NCI-H1105 treated with DMSO at 0.1 percent for 48 hours (cell line): Measurements from ENCODE around the gene TTC9.
A peak's percentile ranks its signal among the peaks of the same experiment; 100 is the strongest.
"Not testable (repeated sequence)": the region's sequence is repeated elsewhere in the genome, so short reads cannot be mapped to it uniquely, and the experiment has no call there.

Experiments used
- DNase-seq: peaks from one replicate; lab custom pipeline; 2025; lab: John Stamatoyannopoulos, UW

Gene TTC9

GRCh38 chr14:70680748-70681147 is 39.0 kb downstream of the TTC9 start:
- no peak for DNase-seq

GRCh38 chr14:70683983-70684382 is 42.3 kb downstream of the TTC9 start:
- no peak for DNase-seq

DNA sequence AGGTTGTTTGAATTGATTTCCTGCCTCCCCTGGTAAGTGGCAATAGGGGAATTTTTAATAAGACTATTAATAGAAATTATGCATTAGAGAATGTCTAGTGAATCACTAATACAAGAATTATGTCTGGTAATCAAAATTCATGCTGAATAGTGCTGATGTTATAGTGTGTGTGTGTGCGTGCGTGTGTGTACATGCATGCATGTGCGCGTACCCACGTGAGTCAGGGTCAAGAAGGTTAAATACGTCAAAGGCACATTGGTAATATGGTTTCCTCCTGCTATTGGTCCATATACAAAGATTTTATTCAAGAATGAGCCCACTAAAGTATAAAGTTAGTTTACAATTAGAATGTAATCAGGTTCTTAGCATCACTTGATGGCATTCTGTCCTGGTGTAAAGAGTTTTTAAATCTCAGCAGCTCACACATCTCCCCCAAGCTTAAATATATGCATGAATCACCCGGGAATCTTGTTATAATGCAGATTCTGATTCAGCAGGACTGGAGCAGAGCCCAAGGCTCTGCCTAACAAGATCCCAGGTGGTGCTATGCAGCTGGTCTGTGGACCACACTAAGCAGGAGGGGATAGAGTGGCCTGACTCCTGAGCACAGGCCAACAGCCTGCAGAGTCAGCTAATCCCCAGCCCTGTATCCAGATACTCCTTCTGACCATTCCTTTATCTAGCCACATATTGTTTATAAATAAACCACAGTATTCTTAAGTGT is 43.9 kb downstream of the TTC9 start:
- DNase-seq = no peak

- no peak for DNase-seq
Observed at GRCh38 chr14:70692210-70692609, 50.5 kb downstream of the TTC9 start.

GRCh38 chr14:70696026-70696425 is 54.3 kb downstream of the TTC9 start:
- peak; percentile 64 for DNase-seq

GRCh38 chr14:70697701-70698100 is 56.0 kb downstream of the TTC9 start:
- no peak for DNase-seq

DNA sequence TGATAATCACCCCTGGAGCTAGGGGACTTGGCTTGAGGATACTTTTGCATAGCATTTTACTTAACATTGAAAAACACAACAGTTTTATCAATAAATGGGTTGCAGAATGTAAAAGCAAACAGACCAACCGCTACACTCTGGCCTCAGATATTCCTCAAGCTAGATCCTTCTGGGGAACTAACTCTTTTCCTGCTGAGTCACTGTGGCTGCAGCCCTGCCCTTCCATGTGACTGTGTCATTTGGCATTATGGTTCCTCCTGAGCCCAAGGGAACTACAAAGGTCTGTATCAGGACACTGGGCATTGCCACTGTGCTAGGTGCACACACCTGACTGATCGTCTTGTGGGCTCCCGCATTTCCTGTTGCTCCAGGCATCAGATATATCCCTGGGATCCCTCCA is 56.6 kb downstream of the TTC9 start:
- DNase-seq = no peak

- DNase-seq = no peak
Observed at GRCh38 chr14:70699646-70700045, 57.9 kb downstream of the TTC9 start.

GRCh38 chr14:70700955-70701585 is 59.4 kb downstream of the TTC9 start:
- DNase-seq = no peak

GRCh38 chr14:70701610-70702009 is 59.9 kb downstream of the TTC9 start:
- no peak for DNase-seq

DNA sequence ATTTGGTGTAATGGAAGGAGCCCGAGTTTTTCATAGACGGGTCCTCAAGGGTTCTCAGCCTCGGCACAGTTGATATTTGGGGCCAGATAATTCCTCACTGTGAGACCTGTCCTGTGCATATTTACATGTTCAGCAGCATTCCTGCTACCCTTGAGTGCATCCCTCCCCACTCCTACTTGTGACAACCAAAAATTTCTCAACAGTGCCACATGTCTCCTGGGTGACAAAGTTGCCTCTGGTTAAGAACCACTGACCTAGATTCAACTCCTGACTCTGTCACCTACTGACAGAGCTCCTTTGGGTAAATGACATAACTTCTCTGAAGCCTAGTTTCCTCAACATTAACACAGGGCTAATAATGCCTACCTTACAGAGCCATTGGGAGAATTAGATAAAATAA is 60.4 kb downstream of the TTC9 start:
- no peak for DNase-seq

- DNase-seq = not testable (repeated sequence)
Observed at GRCh38 chr14:70703621-70704168, 62.0 kb downstream of the TTC9 start.

- no peak for DNase-seq
Observed at GRCh38 chr14:70704960-70705359, 63.2 kb downstream of the TTC9 start.

GRCh38 chr14:70706177-70706576 is 64.5 kb downstream of the TTC9 start:
- DNase-seq = no peak

- DNase-seq = no peak
Observed at GRCh38 chr14:70707138-70708038, 65.7 kb downstream of the TTC9 start.

GRCh38 chr14:70708717-70709570 is 67.2 kb downstream of the TTC9 start:
- DNase-seq = peak; percentile 67

DNA sequence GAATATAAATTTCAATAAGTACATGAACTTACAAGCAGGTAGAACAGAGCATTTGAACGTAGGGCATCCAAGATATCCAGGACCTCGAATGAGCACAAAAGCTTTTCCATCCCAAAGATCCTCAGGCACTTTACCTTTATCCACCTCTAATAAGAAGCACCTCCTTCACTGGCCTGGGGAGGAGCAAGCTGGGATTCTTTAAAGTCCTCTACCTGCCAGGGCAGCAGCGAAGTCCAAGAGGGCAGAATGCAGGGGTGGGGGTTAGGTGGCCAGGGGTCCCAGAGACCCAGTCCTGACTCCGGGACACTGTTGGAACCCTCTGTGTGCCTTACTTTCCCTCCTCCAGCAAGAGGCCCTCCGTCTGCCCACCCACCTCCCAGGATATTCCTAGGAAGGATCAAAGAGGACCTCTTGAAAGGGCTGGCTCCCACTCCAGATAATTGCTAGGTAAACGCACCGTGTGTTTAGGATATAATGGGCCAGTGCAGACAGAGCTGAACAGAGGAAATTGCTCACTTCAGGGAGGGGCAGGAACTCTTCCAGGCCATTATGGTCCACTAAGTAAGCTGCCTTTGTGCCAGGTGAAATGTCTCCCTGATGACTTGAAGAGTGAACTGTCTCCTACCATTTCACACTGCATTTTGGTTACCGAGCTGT is 68.1 kb downstream of the TTC9 start:
- DNase-seq = peak; percentile 99

GRCh38 chr14:70711451-70711850 is 69.7 kb downstream of the TTC9 start:
- peak; percentile 74 for DNase-seq

DNA sequence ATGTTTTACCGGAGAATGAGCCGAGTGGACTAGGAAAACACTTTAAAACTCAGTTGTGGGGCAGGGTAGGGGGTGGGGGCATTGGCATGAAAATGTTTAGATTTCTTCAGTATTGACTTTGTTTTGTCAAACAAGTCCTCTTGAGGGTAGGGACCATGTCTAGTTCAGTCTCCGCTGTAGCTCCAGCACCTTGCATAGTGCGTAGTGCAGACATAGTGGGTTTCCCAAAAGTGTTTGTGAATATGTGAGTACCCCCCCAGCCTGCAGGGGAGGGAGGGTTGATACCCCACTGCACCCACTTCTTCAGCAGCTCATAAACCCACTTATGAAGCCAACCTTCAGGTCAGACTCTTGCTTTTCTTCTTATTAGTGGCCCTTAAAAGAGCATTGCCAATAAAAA is 71.4 kb downstream of the TTC9 start:
- DNase-seq = no peak

DNA sequence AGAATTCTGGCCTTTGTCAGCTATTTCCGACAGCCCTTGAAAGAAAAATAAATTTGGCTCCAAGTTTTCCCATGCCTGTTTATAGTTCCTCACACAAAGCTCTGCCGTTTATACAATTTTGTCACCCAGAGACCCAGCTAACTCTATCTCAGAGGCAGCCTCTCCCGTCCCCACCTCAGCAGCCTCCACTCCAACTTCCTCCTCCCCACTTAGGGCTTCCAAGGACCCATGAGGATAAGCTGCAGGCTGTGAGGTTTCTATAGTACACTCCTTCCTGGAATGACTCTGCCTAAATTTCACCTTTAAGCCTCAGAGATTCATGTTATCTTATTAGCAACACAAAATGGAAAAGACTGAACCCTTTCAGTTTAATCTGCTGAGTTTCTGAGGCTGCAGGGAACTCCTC is 71.8 kb downstream of the TTC9 start:
- DNase-seq = no peak

GRCh38 chr14:70714055-70714550 is 72.4 kb downstream of the TTC9 start:
- peak; percentile 63 for DNase-seq
